Natural killer cell treated with Interleukin-12 subunit alpha and Interleukin-12 subunit beta and Interleukin-15 and Interleukin-18, amount 100 ng/mL, for 72 hours (primary cell): ENCODE results near the gene LRIT1. TPM values are rescaled to one million over a fixed set of nuclear protein-coding genes. Genes with fewer than 3 reads are reported as not detected.

Experiments
- ATAC-seq, 2 donors: fragments of 150-1000 bp; cut with Tn5 transposase in 1 of 2; sonication (Bioruptor Pico), chemical (Tn5 transposase) in 1 of 2; 2 replicates each; pipeline ENCODE4 v1.10.0; 2021
- DNase-seq: peaks from one replicate; pipeline ENCODE4 v3.0.0; 2022; ENCODE audit warnings: low spot score
- H3K27ac Mint-ChIP-seq, 2 donors: 1 replicate in 1 of 2; 2 replicates in 1 of 2; pipeline ENCODE4 v1.8.0; 2022; ENCODE audit warnings: mixed read lengths in 2 of 2, mild to moderate bottlenecking in 1 of 2, moderate library complexity in 1 of 2
- H3K27me3 Mint-ChIP-seq, 2 donors: 1 replicate in 1 of 2; 2 replicates in 1 of 2; pipeline ENCODE4 v1.8.0; 2022; ENCODE audit warnings: mixed read lengths in 2 of 2
- H3K36me3 Mint-ChIP-seq: one replicate; pipeline ENCODE4 v1.8.0; 2022; ENCODE audit warnings: mixed read lengths
- H3K4me1 Mint-ChIP-seq, 2 donors: 1 replicate in 1 of 2; 2 replicates in 1 of 2; pipeline ENCODE4 v1.8.0; 2022; ENCODE audit warnings: low read depth in 2 of 2, mixed read lengths in 2 of 2, mild to moderate bottlenecking in 1 of 2
- H3K4me3 Mint-ChIP-seq: one replicate; pipeline ENCODE4 v1.8.0; 2022; ENCODE audit warnings: mixed read lengths
- H3K9me3 Mint-ChIP-seq: 2 replicates; pipeline ENCODE4 v1.8.0; 2022; ENCODE audit warnings: mixed read lengths
- total RNA-seq, 2 donors: library from RNA; stranded (reverse); gene quantifications; one replicate each; pipeline ENCODE4 v1.2.3, GENCODE V29; 2022

Gene LRIT1
- total RNA-seq, 2 donors from 2014 or later: not detected

- peaks cover 5 to 6% of the 10 kb centered on the region in 2 donors for H3K4me1 Mint-ChIP-seq
- no peaks in the 10 kb centered on the region for H3K36me3 Mint-ChIP-seq
- H3K4me3 Mint-ChIP-seq: no peak overlapping the region
- H3K9me3 Mint-ChIP-seq: no peaks in the 10 kb centered on the region
- H3K27me3 Mint-ChIP-seq: peaks cover 0 to 3% of the 10 kb centered on the region in 2 donors
- ATAC-seq (no peak), DNase-seq (peak; percentile 18)
- H3K27ac Mint-ChIP-seq: no peak overlapping the region
Observed at GRCh38 chr10:84216834-84217233, 24.5 kb downstream of the LRIT1 start.

DNA sequence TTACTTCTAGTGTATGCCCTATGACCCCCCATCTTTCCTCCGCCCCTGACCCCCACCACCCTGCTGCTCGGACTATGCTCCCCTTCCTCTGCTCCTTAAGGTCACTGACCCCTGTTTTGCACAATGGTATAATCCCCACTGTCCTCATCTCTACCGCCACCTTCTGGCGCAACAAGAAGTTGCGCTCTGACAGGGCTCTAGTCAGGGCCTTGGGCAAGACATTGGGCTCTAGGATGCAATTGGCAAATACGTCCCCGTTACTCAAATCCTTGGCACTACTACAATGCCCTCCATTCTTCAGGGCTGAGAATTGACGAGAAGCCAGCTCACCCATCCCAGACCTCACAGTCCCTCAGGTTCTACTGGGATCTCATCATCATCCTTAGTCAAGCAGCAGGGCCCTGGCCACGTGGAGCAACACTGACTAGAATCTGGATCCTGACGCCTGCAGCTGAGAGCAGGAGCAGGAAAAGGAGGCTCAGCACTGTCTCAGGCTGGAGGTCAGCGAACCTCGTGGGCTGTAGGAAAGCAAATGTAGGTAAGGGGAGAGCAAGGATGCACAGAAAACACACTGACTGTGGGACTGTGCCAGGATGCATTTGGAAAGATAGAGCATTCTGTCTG, 26.6 kb downstream of the LRIT1 start:
- no peaks in the 10 kb centered on the region for H3K27me3 Mint-ChIP-seq
- H3K4me3 Mint-ChIP-seq: peak overlapping the region; percentile 12

DNA sequence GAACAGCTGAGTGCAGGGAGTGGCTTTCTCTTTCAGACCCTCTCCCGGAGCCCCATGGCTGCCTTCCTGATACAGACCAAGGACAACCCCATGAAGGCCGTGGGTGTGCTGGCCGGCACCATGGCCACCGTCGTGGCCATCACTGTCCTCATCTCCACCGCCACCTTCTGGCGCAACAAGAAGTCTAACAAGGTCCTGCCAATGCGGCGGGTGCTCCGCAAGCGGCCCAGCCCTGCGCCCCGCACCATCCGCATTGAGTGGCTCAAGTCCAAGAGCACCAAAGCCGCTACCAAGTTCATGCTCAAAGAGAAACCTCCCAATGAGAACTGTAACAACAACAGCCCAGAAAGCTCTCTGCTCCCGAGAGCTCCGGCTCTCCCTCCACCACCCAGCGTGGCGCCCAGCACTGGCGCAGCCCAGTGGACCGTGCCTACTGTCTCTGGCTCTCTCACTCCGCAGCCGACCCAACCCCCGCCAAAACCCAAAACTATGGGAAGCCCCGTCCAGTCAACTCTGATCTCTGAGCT, 27.2 kb downstream of the LRIT1 start:
- DNase-seq (peak; percentile 53), ATAC-seq (peak in 1 of 2 donors; percentile 7)
- H3K4me3 Mint-ChIP-seq: peak overlapping the region; percentile 12
- no peaks in the 10 kb centered on the region for H3K27me3 Mint-ChIP-seq
- no peak overlapping the region for H3K27ac Mint-ChIP-seq
- H3K36me3 Mint-ChIP-seq: no peaks in the 10 kb centered on the region
- H3K4me1 Mint-ChIP-seq: peaks cover 5 to 6% of the 10 kb centered on the region in 2 donors
- H3K9me3 Mint-ChIP-seq: no peaks in the 10 kb centered on the region

More for the DNA sequence above, 26.6 kb downstream of the LRIT1 start:
- DNase-seq (peak; percentile 60), ATAC-seq (peak; percentile 50 to 70)
- H3K9me3 Mint-ChIP-seq: no peaks in the 10 kb centered on the region
- peaks cover 5 to 6% of the 10 kb centered on the region in 2 donors for H3K4me1 Mint-ChIP-seq
- no peak overlapping the region for H3K27ac Mint-ChIP-seq
- H3K36me3 Mint-ChIP-seq: no peaks in the 10 kb centered on the region

DNA sequence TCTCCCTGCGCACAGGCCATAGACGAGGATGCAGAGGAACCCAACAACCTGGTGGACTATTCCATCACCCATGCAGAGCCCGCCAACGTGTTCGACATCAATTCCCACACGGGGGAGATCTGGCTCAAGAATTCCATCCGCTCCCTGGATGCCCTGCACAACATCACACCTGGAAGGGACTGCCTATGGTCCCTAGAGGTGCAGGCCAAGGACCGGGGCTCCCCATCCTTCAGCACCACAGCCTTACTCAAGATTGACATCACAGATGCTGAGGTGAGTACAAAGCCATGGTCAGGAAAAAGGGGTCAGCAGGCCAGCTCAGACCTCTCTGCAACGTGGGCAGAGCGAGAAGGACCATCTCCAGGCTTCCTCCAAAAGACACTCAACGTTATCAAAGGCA, 28.3 kb downstream of the LRIT1 start:
- Mint-ChIP-seq H3K9me3 (no peaks in the 10 kb centered on the region), H3K27ac (no peak overlapping the region), H3K27me3 (no peaks in the 10 kb centered on the region), H3K4me1 (peaks cover 5 to 6% of the 10 kb centered on the region in 2 donors), H3K36me3 (no peaks in the 10 kb centered on the region), H3K4me3 (no peak overlapping the region)
- DNase-seq (peak; percentile 37), ATAC-seq (no peak)

DNA sequence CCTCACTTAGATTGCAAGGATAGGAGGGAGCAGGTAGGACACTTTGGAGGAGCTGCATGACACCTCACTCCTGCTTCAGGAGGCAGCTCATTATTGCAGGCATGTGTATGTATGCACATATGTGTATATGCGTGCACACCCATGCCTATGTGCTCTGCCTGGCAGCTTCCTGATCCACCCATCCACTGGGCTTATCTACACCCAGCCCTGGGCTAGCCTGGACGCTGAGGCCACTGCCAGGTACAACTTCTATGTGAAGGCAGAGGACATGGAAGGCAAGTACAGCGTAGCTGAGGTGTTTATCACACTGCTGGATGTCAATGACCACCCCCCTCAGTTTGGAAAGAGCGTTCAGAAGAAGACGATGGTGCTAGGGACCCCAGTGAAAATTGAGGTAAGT, 29.3 kb downstream of the LRIT1 start:
- ATAC-seq: peak in 1 of 2 donors; percentile 4
- no peak overlapping the region for H3K4me3 Mint-ChIP-seq
- no peak overlapping the region for H3K27ac Mint-ChIP-seq
- peaks cover 5 to 6% of the 10 kb centered on the region in 2 donors for H3K4me1 Mint-ChIP-seq
- no peaks in the 10 kb centered on the region for H3K36me3 Mint-ChIP-seq
- H3K27me3 Mint-ChIP-seq: no peaks in the 10 kb centered on the region
- peak; percentile 12 for DNase-seq
- no peaks in the 10 kb centered on the region for H3K9me3 Mint-ChIP-seq

GRCh38 chr10:84211566-84211965, 29.8 kb downstream of the LRIT1 start:
- H3K4me3 Mint-ChIP-seq: no peak overlapping the region
- ATAC-seq: no peak

DNA sequence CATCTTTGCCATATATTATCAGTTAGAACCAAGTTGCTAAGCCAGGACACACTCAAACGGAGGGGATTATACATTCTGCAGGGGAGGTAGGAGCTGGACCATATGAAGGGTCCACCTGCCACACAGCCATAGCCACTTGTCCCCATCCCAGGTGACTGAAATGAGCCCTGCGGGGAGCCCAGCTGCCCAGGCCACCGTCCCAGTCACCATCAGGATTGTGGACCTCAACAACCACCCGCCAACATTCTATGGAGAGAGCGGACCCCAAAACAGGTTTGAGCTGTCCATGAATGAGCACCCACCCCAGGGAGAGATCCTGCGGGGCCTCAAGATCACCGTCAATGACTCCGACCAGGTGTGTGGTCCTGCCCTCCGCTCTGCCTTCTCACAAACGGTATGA, 33.3 kb downstream of the LRIT1 start:
- peaks cover 0 to 5% of the 10 kb centered on the region in 2 donors for H3K4me1 Mint-ChIP-seq
- H3K36me3 Mint-ChIP-seq: no peaks in the 10 kb centered on the region
- peak; percentile 45 for DNase-seq
- no peak for ATAC-seq
- H3K27me3 Mint-ChIP-seq: peaks cover 0 to 4% of the 10 kb centered on the region in 2 donors
- no peaks in the 10 kb centered on the region for H3K9me3 Mint-ChIP-seq
- H3K4me3 Mint-ChIP-seq: no peak overlapping the region
- H3K27ac Mint-ChIP-seq: no peak overlapping the region

More at GRCh38 chr10:84211566-84211965, 29.8 kb downstream of the LRIT1 start:
- peak; percentile 34 for DNase-seq
- Mint-ChIP-seq H3K9me3 (no peaks in the 10 kb centered on the region), H3K4me1 (peaks cover 5 to 6% of the 10 kb centered on the region in 2 donors), H3K27me3 (peaks cover 0 to 4% of the 10 kb centered on the region in 2 donors), H3K36me3 (no peaks in the 10 kb centered on the region), H3K27ac (no peak overlapping the region)

GRCh38 chr10:84205853-84206525, 35.4 kb downstream of the LRIT1 start:
- ATAC-seq (no peak), DNase-seq (peak; percentile 51)
- H3K9me3 Mint-ChIP-seq: no peaks in the 10 kb centered on the region
- H3K27me3 Mint-ChIP-seq: peaks cover 0 to 4% of the 10 kb centered on the region in 2 donors
- no peak overlapping the region for H3K27ac Mint-ChIP-seq
- H3K4me3 Mint-ChIP-seq: no peak overlapping the region
- H3K4me1 Mint-ChIP-seq: peaks cover 0 to 5% of the 10 kb centered on the region in 2 donors
- H3K36me3 Mint-ChIP-seq: no peaks in the 10 kb centered on the region

GRCh38 chr10:84205049-84205852, 36.1 kb downstream of the LRIT1 start:
- ATAC-seq: peak; percentile 68 to 74
- DNase-seq: peak; percentile 64
- no peaks in the 10 kb centered on the region for H3K36me3 Mint-ChIP-seq
- no peak overlapping the region for H3K27ac Mint-ChIP-seq
- H3K4me1 Mint-ChIP-seq: peaks cover 0 to 5% of the 10 kb centered on the region in 2 donors
- H3K4me3 Mint-ChIP-seq: no peak overlapping the region
- H3K9me3 Mint-ChIP-seq: no peaks in the 10 kb centered on the region
- H3K27me3 Mint-ChIP-seq: peaks cover 0 to 4% of the 10 kb centered on the region in 2 donors

GRCh38 chr10:84204610-84205009, 36.7 kb downstream of the LRIT1 start:
- ATAC-seq: no peak
- Mint-ChIP-seq H3K36me3 (no peaks in the 10 kb centered on the region), H3K4me1 (peaks cover 0 to 5% of the 10 kb centered on the region in 2 donors), H3K4me3 (no peak overlapping the region), H3K27ac (no peak overlapping the region), H3K9me3 (no peaks in the 10 kb centered on the region), H3K27me3 (peaks cover 0 to 4% of the 10 kb centered on the region in 2 donors)
- peak; percentile 20 for DNase-seq

- ATAC-seq (peak in 1 of 2 donors; percentile 37), DNase-seq (peak; percentile 35)
- no peak overlapping the region for H3K4me3 Mint-ChIP-seq
- peaks cover 0 to 4% of the 10 kb centered on the region in 2 donors for H3K27me3 Mint-ChIP-seq
- H3K4me1 Mint-ChIP-seq: peaks cover 0 to 5% of the 10 kb centered on the region in 2 donors
- H3K9me3 Mint-ChIP-seq: no peaks in the 10 kb centered on the region
- no peaks in the 10 kb centered on the region for H3K36me3 Mint-ChIP-seq
- no peak overlapping the region for H3K27ac Mint-ChIP-seq
Observed at GRCh38 chr10:84204122-84204521, 37.2 kb downstream of the LRIT1 start.

DNA sequence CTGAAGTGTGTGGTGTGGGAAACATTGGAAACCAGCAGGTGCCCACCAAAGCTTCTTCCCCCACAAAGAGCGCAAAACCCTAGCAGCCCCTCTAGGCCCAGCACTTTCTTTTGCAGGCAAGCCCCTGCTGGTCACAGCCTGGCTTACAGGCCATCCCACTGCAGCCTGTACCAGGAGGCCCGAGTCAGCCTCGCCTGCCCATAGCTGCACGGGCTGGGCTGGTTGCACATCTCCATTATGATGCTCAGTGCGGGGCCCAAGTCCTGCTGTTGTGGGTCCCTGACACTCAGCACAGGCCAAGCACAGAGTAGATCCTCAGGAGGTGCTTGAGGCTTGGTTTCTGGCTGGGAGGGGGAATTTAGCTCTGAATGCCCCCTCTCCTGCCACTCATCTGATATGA, 39.0 kb downstream of the LRIT1 start:
- Mint-ChIP-seq H3K9me3 (no peaks in the 10 kb centered on the region), H3K4me3 (no peak overlapping the region), H3K4me1 (peaks cover 0 to 5% of the 10 kb centered on the region in 2 donors), H3K27me3 (peaks cover 0 to 4% of the 10 kb centered on the region in 2 donors), H3K27ac (no peak overlapping the region), H3K36me3 (no peaks in the 10 kb centered on the region)
- ATAC-seq (no peak), DNase-seq (peak; percentile 26)

DNA sequence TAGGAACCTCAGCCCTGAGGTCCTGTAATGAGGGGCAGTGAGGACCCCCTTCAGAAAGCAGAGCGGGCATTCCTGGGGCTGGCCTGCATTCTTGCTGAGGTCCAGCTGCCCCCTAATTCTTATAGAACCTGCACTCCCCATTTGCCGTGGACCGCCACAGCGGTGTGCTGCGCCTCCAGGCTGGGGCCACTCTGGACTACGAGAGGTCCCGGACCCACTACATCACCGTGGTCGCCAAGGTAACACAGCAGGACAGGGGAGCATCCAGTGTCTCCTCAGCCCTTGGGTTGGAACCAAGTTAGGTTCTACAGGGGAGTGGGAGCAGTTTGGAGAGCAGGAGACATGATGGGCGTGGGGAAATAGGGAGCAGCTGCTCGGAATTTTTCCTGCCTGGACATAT, 39.7 kb downstream of the LRIT1 start:
- ATAC-seq: no peak
- H3K36me3 Mint-ChIP-seq: no peaks in the 10 kb centered on the region
- H3K27me3 Mint-ChIP-seq: peaks cover 0 to 2% of the 10 kb centered on the region in 2 donors
- no peak overlapping the region for H3K27ac Mint-ChIP-seq
- H3K4me1 Mint-ChIP-seq: peaks cover 0 to 5% of the 10 kb centered on the region in 2 donors
- H3K9me3 Mint-ChIP-seq: no peaks in the 10 kb centered on the region
- DNase-seq: peak; percentile 29
- no peak overlapping the region for H3K4me3 Mint-ChIP-seq
